HG03460 (cell line): ENCODE measurements around the gene SLC12A5.

ENCODE experiments used
- ATAC-seq: cut with Tn5 transposase; IDR thresholded peaks from one replicate; pipeline ENCODE4 v1.9.1; 2021; ENCODE audit not compliant: unreplicated experiment

The SLC12A5 gene

GRCh38 chr20:46025376-46025783 is 3.6 kb upstream of the SLC12A5 start:
- ATAC-seq: no peak

DNA sequence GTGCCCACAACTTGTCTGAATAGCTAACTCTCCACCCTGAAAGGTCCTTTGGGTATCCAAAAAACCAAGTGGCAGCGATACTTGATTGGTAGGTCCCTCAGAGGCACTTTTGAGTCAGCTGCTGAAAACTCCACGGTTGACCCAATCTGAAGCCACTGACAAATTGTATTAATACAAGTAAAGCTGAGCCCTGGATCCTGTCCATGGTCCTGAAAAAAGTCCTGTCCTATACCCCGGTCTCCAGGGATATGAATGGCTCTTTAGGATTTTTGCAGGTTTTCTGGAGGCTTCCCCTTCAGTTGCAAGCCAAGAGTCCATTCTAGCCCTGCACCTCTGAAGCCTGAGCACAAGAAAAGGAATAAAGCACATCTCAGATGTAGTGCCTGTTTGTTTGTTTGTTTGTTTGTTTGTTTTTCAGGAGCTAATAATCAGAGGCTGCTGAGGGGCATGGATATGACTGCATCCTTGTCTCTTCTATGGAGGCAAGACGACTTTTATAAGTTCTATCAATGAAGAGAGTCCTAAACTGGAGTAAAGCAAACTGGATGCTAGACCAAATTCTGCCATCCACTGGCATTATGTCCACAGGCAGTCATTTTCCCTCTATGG is 1.7 kb upstream of the SLC12A5 start:
- ATAC-seq: no peak

DNA sequence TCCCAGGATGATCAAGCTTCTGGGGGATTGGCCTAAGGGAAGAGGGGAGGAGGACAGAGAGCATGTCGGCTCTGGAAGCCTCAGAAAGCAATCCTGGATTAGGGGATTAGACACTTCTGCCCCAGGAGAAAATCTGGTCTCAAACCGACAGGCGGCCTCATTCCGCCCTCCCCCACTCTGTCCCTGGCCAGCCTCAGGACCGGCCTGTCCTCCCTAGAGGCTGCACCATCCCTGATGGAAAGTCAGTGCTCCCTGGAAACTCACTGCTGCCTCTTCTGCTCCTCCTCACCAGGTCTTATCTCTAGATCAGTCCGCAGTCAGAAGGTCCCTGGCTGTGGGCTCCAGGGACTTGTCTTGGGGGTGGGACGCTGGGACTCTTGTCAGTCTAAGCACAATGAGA is 905 bp upstream of the SLC12A5 start:
- ATAC-seq: no peak

DNA sequence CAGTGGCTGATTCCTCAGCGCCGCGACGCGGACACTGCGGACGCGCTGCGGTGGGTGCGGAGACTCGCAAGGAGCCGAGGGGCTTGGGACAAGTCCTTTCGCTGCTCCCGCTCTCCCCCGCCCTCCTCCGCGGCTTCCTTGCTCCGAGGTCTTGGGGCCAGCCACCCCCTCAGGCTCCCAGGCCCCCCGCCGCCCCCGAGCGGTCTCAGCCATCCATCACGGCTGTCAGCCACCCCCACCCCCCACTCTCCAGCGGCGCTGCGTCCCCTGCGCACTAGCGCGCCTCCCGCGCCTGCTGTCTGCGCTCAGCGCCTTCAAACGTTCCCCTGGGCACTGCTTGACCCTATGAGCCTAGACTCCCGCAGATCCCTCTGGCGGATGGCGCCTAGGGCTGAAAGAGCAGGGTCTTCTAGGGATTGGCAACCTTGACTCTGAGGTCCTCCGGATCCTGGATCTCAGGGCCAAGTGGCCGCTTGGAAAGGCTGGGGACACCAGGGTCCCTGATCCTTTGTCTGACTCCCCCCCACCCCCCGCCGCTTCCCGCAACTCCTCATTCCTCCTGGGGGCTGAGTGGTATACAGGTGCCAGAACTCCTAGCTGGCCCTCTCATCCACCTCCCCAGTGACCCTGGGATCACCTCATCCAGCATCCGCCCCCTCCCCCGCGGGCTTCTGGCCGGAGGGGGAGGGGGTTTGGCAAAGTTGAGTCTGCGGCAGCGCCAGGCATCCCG is 1.4 kb downstream of the SLC12A5 start:
- ATAC-seq: no peak

GRCh38 chr20:46031014-46031569 is 2.1 kb downstream of the SLC12A5 start:
- no peak for ATAC-seq

- ATAC-seq: no peak
Observed at GRCh38 chr20:46031701-46032254, 2.8 kb downstream of the SLC12A5 start.

DNA sequence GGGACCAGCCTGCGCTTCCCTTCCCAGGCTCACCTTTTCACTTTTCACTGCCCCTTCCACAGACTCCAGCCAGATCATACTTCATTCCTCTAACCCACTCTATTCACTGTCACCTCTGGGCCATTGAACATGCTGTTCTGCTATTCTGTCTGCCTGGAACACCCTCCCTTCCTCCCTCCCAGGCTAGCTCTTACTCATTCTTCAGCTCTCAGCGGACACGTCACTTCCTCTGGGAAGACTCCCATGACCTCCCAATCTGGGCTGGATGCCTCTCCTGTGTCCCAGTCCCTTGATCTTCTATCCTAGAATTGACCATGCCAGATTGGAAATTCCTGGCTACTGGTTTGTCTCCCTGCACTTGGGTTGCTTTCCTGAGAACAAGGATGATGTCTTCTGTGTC is 5.0 kb downstream of the SLC12A5 start:
- no peak for ATAC-seq

DNA sequence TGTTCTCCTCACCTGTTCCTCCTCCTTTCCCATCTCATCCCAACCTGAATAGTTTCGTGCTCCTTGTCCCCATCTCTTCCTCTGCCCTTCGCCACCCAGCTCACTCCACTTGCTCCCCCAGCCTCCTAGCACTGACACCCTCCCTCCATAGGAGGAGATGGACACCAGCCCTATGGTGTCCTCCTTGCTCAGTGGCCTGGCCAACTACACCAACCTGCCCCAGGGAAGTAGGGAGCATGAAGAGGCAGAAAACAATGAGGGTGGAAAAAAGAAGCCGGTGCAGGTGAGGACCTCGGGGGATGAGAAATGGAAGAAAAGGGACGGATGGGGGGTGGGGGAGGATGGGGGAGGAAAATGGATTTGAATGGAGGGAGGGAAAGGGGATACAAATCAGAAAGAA is 6.2 kb downstream of the SLC12A5 start:
- ATAC-seq: no peak

DNA sequence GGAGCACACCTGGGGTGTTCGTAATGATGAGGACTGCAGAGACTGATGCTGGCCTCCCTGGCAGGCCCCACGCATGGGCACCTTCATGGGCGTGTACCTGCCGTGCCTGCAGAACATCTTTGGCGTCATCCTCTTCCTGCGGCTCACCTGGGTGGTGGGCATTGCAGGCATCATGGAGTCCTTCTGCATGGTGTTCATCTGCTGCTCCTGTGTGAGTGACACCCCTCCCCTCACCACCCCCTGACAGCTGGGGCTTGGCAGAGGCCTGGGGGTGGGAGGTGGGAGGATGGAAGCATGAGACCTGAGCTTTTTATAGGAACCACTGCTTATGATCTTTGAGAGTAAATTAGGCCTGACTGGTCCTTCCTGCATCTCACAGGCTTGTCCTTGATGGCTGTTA is 6.7 kb downstream of the SLC12A5 start:
- ATAC-seq: no peak

- ATAC-seq: no peak
Observed at GRCh38 chr20:46036370-46036769, 7.4 kb downstream of the SLC12A5 start.

GRCh38 chr20:46037036-46037435 is 8.0 kb downstream of the SLC12A5 start:
- ATAC-seq: no peak

DNA sequence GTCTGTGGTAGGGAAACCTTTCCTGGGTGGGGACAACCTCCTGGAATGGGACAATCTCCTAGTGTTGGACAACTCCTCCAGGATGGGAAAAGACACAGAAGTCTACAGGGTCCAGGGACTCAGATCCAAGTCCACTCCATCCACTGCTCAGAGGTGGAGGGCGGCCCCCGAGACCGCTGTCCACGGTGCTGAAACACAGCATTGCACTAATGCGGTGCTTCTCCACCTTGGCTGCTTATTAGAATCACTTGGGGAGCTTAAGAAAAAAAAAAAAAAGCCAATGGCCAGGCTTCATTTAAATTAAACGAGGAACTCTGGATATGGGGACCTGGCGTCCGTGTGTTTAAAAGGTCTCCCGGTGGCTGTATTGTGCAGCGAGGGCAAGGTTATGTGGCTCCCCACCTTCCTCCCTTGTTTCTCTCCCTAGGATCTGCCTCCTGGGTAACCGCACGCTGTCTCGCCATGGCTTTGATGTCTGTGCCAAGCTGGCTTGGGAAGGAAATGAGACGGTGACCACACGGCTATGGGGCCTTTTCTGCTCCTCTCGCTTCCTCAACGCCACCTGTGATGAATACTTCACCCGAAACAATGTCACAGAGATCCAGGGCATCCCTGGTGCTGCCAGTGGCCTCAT is 12.0 kb downstream of the SLC12A5 start:
- no peak for ATAC-seq

GRCh38 chr20:46043556-46043955 is 14.5 kb downstream of the SLC12A5 start:
- no peak for ATAC-seq

GRCh38 chr20:46044896-46045295 is 15.9 kb downstream of the SLC12A5 start:
- no peak for ATAC-seq

GRCh38 chr20:46046588-46047310 is 17.7 kb downstream of the SLC12A5 start:
- ATAC-seq: no peak

DNA sequence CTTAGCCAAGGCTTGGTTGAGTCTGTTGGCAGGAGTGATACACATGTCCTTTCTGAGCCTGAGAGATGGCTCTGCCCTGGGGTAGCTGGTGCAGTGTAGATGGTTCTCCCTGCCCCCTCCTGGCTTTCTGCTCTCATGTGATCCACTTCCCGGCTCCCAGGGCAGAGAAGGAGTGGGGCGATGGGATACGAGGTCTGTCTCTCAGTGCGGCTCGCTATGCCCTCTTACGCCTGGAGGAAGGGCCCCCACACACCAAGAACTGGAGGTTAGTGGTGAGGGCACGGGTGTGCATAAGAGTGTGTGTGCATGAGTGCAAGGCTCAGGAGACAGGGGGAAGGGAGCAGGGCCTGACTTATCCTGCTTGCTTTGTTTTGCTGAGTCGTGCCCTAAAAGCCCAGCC is 18.8 kb downstream of the SLC12A5 start:
- ATAC-seq: no peak

DNA sequence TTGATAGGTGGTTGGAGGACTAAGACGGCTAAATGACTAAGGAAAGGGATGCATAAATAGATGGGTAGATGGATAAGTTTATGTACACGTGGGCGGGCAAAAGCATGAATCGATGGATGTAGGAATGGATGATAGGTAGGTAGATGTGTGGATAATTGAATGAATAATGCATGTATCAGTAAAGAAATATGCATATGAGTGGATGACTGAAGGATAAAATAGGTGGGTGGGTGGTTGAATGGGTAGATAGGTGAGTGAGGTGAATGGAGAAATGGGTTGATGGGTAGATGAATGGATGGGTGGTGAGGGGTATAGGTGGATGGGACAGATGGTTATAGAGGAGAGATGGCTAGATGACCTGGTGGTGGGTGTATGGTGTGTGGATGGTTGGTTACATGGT is 20.2 kb downstream of the SLC12A5 start:
- no peak for ATAC-seq

GRCh38 chr20:46049815-46050214 is 20.8 kb downstream of the SLC12A5 start:
- ATAC-seq: no peak

DNA sequence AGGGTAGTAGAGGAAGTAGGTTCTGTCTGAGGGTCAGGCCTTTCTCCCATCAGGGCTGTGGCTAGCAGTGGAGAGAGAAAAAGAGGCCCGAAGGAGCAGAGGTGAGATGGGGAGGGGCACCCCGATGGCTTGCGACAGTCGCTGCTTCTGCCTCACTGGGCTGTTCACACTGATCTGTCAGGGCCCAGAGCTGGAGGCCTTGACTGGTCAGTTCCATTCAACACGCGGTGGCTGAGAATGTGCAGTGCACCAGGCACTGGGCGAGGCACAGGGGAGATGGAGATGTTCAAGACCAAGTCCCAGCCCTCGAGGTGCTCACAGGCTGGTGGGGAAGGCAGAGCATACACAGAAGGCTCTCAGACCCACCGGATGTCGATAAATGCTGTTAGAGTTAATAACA is 21.4 kb downstream of the SLC12A5 start:
- no peak for ATAC-seq

DNA sequence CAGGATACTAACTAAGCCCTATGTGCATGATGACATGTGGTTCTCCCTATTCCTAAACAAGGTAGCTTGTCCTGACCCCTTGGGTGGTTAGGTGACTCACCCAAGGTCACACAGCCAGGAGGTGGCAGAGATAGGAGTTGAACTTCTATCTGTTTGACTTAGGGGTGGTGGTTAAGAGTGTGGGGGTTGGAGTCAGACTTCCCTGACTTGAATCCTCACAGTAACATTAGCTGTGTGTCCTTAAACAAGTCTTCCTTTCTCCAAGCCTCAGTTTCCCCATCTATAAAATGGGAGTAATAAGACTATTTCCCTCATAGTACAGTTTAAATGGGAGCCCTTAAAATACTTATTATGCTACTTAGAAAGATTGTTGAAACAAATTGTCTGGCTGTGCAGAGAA is 21.9 kb downstream of the SLC12A5 start:
- no peak for ATAC-seq
